Liver (tissue), 9 donors: ENCODE results near the gene RPTOR. TPM values are rescaled to one million over a fixed set of nuclear protein-coding genes. Genes with fewer than 3 reads are reported as not detected.

Experiments
- DNase-seq: peaks from one replicate; pipeline ENCODE4 v3.0.0-alpha.2; 2017; ENCODE audit warnings: low spot score
- H3K27ac ChIP-seq, 2 donors: one replicate each; pipeline ENCODE4 v1.7.0; 2013; ENCODE audit warnings: inconsistent platforms in 2 of 2, low read length in 2 of 2, control low read depth in 1 of 2, low read depth in 1 of 2, mild to moderate bottlenecking in 1 of 2
- H3K27me3 ChIP-seq, 4 donors: one replicate each; pipeline versions ENCODE4 v1.6.1 to v1.7.0; 2013; ENCODE audit warnings: low read length in 3 of 4, inconsistent platforms in 1 of 4, mild to moderate bottlenecking in 1 of 4, moderate library complexity in 1 of 4; ENCODE audit not compliant: control insufficient read depth in 4 of 4, insufficient read depth in 4 of 4
- H3K36me3 ChIP-seq, 4 donors: one replicate each; pipeline versions ENCODE4 v1.6.1 to v1.7.0; 2013; ENCODE audit warnings: low read length in 3 of 4, mild to moderate bottlenecking in 3 of 4, low read depth in 1 of 4, moderate library complexity in 1 of 4; ENCODE audit not compliant: control insufficient read depth in 4 of 4, insufficient read depth in 3 of 4
- H3K4me1 ChIP-seq, 4 donors: one replicate each; pipeline versions ENCODE4 v1.6.1 to v1.7.0; 2013; ENCODE audit warnings: low read length in 3 of 4, mild to moderate bottlenecking in 3 of 4, moderate library complexity in 1 of 4; ENCODE audit not compliant: control insufficient read depth in 4 of 4, insufficient read depth in 4 of 4
- H3K4me3 ChIP-seq, 3 donors: one replicate each; pipeline versions ENCODE4 v1.6.1 to v1.7.0; 2013; ENCODE audit warnings: low read length in 3 of 3, control low read depth in 1 of 3, low read depth in 1 of 3, mild to moderate bottlenecking in 1 of 3
- H3K9ac ChIP-seq, 2 donors: one replicate each; pipeline ENCODE4 v1.7.0; 2013; ENCODE audit warnings: low read length in 2 of 2, mild to moderate bottlenecking in 2 of 2, moderate library complexity in 2 of 2, control low read depth in 1 of 2, low read depth in 1 of 2
- H3K9me3 ChIP-seq, 4 donors: one replicate each; pipeline versions ENCODE4 v1.6.1 to v1.7.0; 2013; ENCODE audit warnings: low read length in 3 of 4; ENCODE audit not compliant: control insufficient read depth in 4 of 4
- ATF3 ChIP-seq: IDR thresholded peaks from 2 replicates; pipeline ENCODE4 v1.6.1; 2016; ENCODE audit warnings: antibody characterized with exemption
- CTCF ChIP-seq: fragments of 150-350 bp; IDR thresholded peaks from 2 replicates; pipeline ENCODE4 v1.5.1; 2017; ENCODE audit warnings: improper control_type of control experiment, low read depth, low read length; ENCODE audit not compliant: missing input control
- EGR1 ChIP-seq, 2 donors: IDR thresholded peaks; 2 replicates each; pipeline ENCODE4 v1.6.1; 2016 to 2018; ENCODE audit warnings: antibody characterized with exemption in 2 of 2, low read depth in 2 of 2
- FOXA1 ChIP-seq: IDR thresholded peaks from 2 replicates; pipeline ENCODE4 v1.6.1; 2016; ENCODE audit warnings: antibody characterized with exemption
- FOXA2 ChIP-seq: IDR thresholded peaks from 2 replicates; pipeline ENCODE4 v1.6.1; 2016; ENCODE audit warnings: antibody characterized with exemption
- GABPA ChIP-seq, 2 donors: IDR thresholded peaks in 1 of 2; conservative IDR thresholded peaks in 1 of 2; 2 replicates each; pipeline ENCODE4 v1.6.1; 2016; ENCODE audit warnings: antibody characterized with exemption in 2 of 2, mild to moderate bottlenecking in 1 of 2, moderate library complexity in 1 of 2
- HNF4G ChIP-seq: IDR thresholded peaks from 2 replicates; pipeline ENCODE4 v1.6.1; 2016; ENCODE audit warnings: antibody characterized with exemption
- JUND ChIP-seq, 2 donors: IDR thresholded peaks; 2 replicates each; pipeline ENCODE4 v1.6.1; 2016; ENCODE audit warnings: antibody characterized with exemption in 2 of 2
- NR2F2 ChIP-seq: IDR thresholded peaks from 2 replicates; pipeline ENCODE4 v1.6.1; 2016; ENCODE audit warnings: antibody characterized with exemption
- RAD21 ChIP-seq, 2 donors: IDR thresholded peaks; 2 replicates each; pipeline ENCODE4 v1.6.1; 2016; ENCODE audit warnings: antibody characterized with exemption in 2 of 2, mild to moderate bottlenecking in 2 of 2
- REST ChIP-seq: IDR thresholded peaks from 2 replicates; pipeline ENCODE4 v1.6.1; 2016; ENCODE audit warnings: antibody characterized with exemption, mild to moderate bottlenecking
- RXRA ChIP-seq, 2 donors: IDR thresholded peaks; 2 replicates each; pipeline ENCODE4 v1.6.1; 2017 to 2018; ENCODE audit warnings: antibody characterized with exemption in 2 of 2, mild to moderate bottlenecking in 1 of 2
- SP1 ChIP-seq: IDR thresholded peaks from 2 replicates; pipeline ENCODE4 v1.6.1; 2018; ENCODE audit warnings: antibody characterized with exemption, mild to moderate bottlenecking
- TAF1 ChIP-seq: conservative IDR thresholded peaks from 2 replicates; pipeline ENCODE4 v1.6.1; 2016; ENCODE audit warnings: antibody characterized with exemption, mild to moderate bottlenecking
- YY1 ChIP-seq: IDR thresholded peaks from 2 replicates; pipeline ENCODE4 v1.6.1; 2016; ENCODE audit warnings: antibody characterized with exemption, mild to moderate bottlenecking
- ZBTB33 ChIP-seq: IDR thresholded peaks from 2 replicates; pipeline ENCODE4 v1.6.1; 2016; ENCODE audit warnings: antibody characterized with exemption
- WGBS: extraction: QIAGEN DNeasy Blood & Tissue Kit; methylation state at CpG from one replicate; pipeline ENCODE4 v1.1.7; 2013; 5-methylcytosine and 5-hydroxymethylcytosine counted together
- polyA plus RNA-seq, 2 donors: library from polyadenylated mRNA; stranded (reverse) in 1 of 2; unstranded in 1 of 2; fragments of 200-250 nt in 1 of 2; fragments of >200 nt in 1 of 2; fragmentation: Nextera tagmentation in 1 of 2; extraction: Ambion mirVana in 1 of 2; gene quantifications; one replicate each; pipeline versions ENCODE4 v1.2.1 to v1.2.3, GENCODE V29; 2013 to 2015
- total RNA-seq, 2 donors: library from RNA; depleted of rRNA; stranded (reverse); fragments of >200 nt; gene quantifications; one replicate each; pipeline ENCODE4 v1.2.3, GENCODE V29; 2014
- donor health status: healthy.
- donor health status: healthy.
- donor health status: healthy.
- donor health status: healthy.
- donor health status: healthy.

RPTOR gene
- total and polyA plus RNA-seq, 4 donors, result 4.8 to 25.4 (median 11.6) TPM

- H3K9me3 ChIP-seq, result no peaks in the 10 kb centered on the region
- TF ChIP-seq GABPA (IDR thresholded peaks at IDR 0.05 in 1 of 2, conservative IDR thresholded peaks at IDR 0.05 in 1 of 2) (no peak), FOXA2 (no peak), HNF4G (no peak), SP1 (no peak), TAF1 (no peak), ZBTB33 (no peak), CTCF (no peak), RAD21 (IDR thresholded peaks at IDR 0.05) (no peak), JUND (IDR thresholded peaks at IDR 0.05) (no peak), YY1 (no peak), NR2F2 (no peak), FOXA1 (no peak), ATF3 (no peak)
- peaks cover 0 to 3% (median 2%) of the 10 kb centered on the region in 4 donors for H3K4me1 ChIP-seq
- H3K27me3 ChIP-seq, result no peaks in the 10 kb centered on the region
- no peaks in the 10 kb centered on the region for H3K36me3 ChIP-seq
- DNase-seq, result no peak
- no peak overlapping the region for H3K4me3 ChIP-seq
- no peak overlapping the region for H3K9ac ChIP-seq
- WGBS, result 74% methylated on average over 28 of the region's 28 CpGs
- H3K27ac ChIP-seq, result no peak overlapping the region
Observed at GRCh38 chr17:80694992-80695912, 150.6 kb downstream of the RPTOR start.

- H3K27ac ChIP-seq, result no peak overlapping the region
- no peak for DNase-seq
- H3K36me3 ChIP-seq, result no peaks in the 10 kb centered on the region
- H3K27me3 ChIP-seq, result no peaks in the 10 kb centered on the region
- 52% methylated on average over 4 of the region's 4 CpGs for WGBS
- H3K4me1 ChIP-seq, result peaks cover 0 to 3% (median 2%) of the 10 kb centered on the region in 4 donors
- H3K4me3 ChIP-seq, result no peak overlapping the region
- H3K9me3 ChIP-seq, result no peaks in the 10 kb centered on the region
- no peak overlapping the region for H3K9ac ChIP-seq
- TF ChIP-seq YY1, result no peak
- no peak for TF ChIP-seq SP1
- TF ChIP-seq REST, result no peak
- TF ChIP-seq JUND (IDR thresholded peaks at IDR 0.05), result no peak
- no peak for TF ChIP-seq CTCF
- no peak for TF ChIP-seq NR2F2
- no peak for TF ChIP-seq FOXA1
- no peak for TF ChIP-seq FOXA2
- no peak for TF ChIP-seq TAF1
- no peak for TF ChIP-seq EGR1 (IDR thresholded peaks at IDR 0.05; ENCODE audit: low read depth in 2 of 2)
- no peak for TF ChIP-seq HNF4G
- no peak for TF ChIP-seq GABPA (IDR thresholded peaks at IDR 0.05 in 1 of 2, conservative IDR thresholded peaks at IDR 0.05 in 1 of 2)
- TF ChIP-seq ATF3, result no peak
- TF ChIP-seq ZBTB33, result no peak
- TF ChIP-seq RAD21 (IDR thresholded peaks at IDR 0.05), result no peak
- TF ChIP-seq RXRA (IDR thresholded peaks at IDR 0.05), result no peak
Observed at GRCh38 chr17:80695979-80696378, 151.3 kb downstream of the RPTOR start.
